Measurements from ENCODE around the gene NT5E.
"Not testable (repeated sequence)": the region's sequence is repeated elsewhere in the genome, so short reads cannot be mapped to it uniquely, and the experiment has no call there.

Gene NT5E

GRCh38 chr6:85449818-85450759, at the start of gene NT5E:
TSS of gene NT5E (plus strand) at chr6:85450083. CDS start at chr6:85450140, 57 bp downstream.
- peak; percentile 28 for DNase-seq

GRCh38 chr6:85400331-85400730, 49.6 kb upstream of the NT5E start:
- DNase-seq: no peak

GRCh38 chr6:85401186-85402021, 48.5 kb upstream of the NT5E start:
- DNase-seq: no peak

GRCh38 chr6:85402071-85402470, 47.8 kb upstream of the NT5E start:
- DNase-seq: no peak

GRCh38 chr6:85402922-85403321, 47.0 kb upstream of the NT5E start:
- no peak for DNase-seq

- no peak for DNase-seq
These were observed 46.4 kb upstream of the NT5E start for GRCh38 chr6:85403331-85404015.

- DNase-seq: not testable (repeated sequence)
These were observed 45.8 kb upstream of the NT5E start for GRCh38 chr6:85404016-85404563.

- DNase-seq: no peak
These were observed 45.2 kb upstream of the NT5E start for GRCh38 chr6:85404564-85405174.

- DNase-seq: no peak
These were observed 44.6 kb upstream of the NT5E start for GRCh38 chr6:85405175-85405852.

GRCh38 chr6:85405853-85406198, 44.1 kb upstream of the NT5E start:
- no peak for DNase-seq

- no peak for DNase-seq
These were observed 43.2 kb upstream of the NT5E start for GRCh38 chr6:85406641-85407075.

GRCh38 chr6:85408039-85408438, 41.8 kb upstream of the NT5E start:
- no peak for DNase-seq

- DNase-seq: no peak
These were observed 36.9 kb upstream of the NT5E start for GRCh38 chr6:85412911-85413430.

- DNase-seq: no peak
These were observed 33.8 kb upstream of the NT5E start for GRCh38 chr6:85416049-85416448.

- no peak for DNase-seq
These were observed 33.1 kb upstream of the NT5E start for GRCh38 chr6:85416766-85417165.

GRCh38 chr6:85417336-85417735, 32.5 kb upstream of the NT5E start:
- DNase-seq: no peak

- DNase-seq: no peak
These were observed 31.8 kb upstream of the NT5E start for GRCh38 chr6:85418059-85418458.

- no peak for DNase-seq
These were observed 30.7 kb upstream of the NT5E start for GRCh38 chr6:85419046-85419759.

GRCh38 chr6:85420551-85420950, 29.3 kb upstream of the NT5E start:
- DNase-seq: no peak

GRCh38 chr6:85421181-85421580, 28.7 kb upstream of the NT5E start:
- no peak for DNase-seq

GRCh38 chr6:85421972-85422371, 27.9 kb upstream of the NT5E start:
- DNase-seq: no peak

Measured in suppressor macrophage treated with lipopolysaccharide for 4 hours (primary cell).